ENCODE results near the gene RPH3AL.

RPH3AL gene

DNA sequence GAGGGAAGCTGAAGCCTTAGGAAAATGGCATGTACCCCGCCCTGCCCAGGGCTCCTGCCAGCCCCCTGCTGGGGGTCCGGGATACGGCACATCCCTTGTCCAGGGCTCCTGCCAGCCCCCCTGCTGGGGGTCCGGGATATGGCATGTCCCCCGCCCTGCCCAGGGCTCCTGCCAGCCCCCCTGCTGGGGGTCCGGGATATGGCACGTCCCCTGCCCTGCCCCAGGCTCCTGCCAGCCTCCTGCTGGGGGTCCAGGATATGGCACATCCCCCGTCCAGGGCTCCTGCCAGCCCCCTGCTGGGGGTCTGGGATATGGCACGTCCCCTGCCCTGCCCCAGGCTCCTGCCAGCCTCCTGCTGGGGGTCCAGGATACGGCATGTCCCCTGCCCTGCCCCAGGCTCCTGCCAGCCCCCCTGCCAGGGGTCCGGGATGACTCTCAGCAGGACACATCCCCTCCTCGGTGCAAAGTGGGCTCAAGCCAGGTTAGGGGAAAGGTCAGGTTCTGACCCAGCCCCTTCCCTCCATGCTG, 43.2 kb downstream of the RPH3AL start:
- H3K36me3 ChIP-seq (ENCODE audit: control insufficient read depth in 1 of 2, insufficient read depth in 2 of 2, low read length in 2 of 2) = no peaks in the 10 kb centered on the region
- H3K9me3 ChIP-seq (ENCODE audit: insufficient read depth, low read depth, low read length) = peaks cover 7% of the 10 kb centered on the region
- no peak overlapping the region for H4K12ac ChIP-seq (ENCODE audit: low read depth, low read length)
- no peak overlapping the region for H3K4ac ChIP-seq (ENCODE audit: low read depth, low read length)
- WGBS (ENCODE audit: extremely low coverage, insufficient coverage, insufficient read length) = no CpG with 5 or more reads among the region's 12 CpGs
- no peak overlapping the region for H2AK5ac ChIP-seq (ENCODE audit: low read length)
- DNase-seq = peak in 1 of 2 donors; percentile 6
- H3K27ac ChIP-seq (ENCODE audit: low read depth, low read length) = no peak overlapping the region
- no peaks in the 10 kb centered on the region for H3K4me1 ChIP-seq (ENCODE audit: control insufficient read depth in 1 of 2, insufficient read depth in 2 of 2, low read length in 2 of 2)
- no peak overlapping the region for H3K23ac ChIP-seq (ENCODE audit: low read length)
- no peak overlapping the region for H4K8ac ChIP-seq (ENCODE audit: low read depth, low read length)
- H3K14ac ChIP-seq (ENCODE audit: low read length) = no peak overlapping the region
- no peak overlapping the region for H2BK120ac ChIP-seq (ENCODE audit: insufficient read depth, low read length, poor library complexity)
- no peaks in the 10 kb centered on the region for H3K79me2 ChIP-seq (ENCODE audit: control insufficient read depth, insufficient read depth, low read length, poor library complexity)
- H3K27me3 ChIP-seq (ENCODE audit: insufficient read depth, low read length) = no peaks in the 10 kb centered on the region
- no peak overlapping the region for H4K91ac ChIP-seq (ENCODE audit: low read depth, low read length)
- no peak overlapping the region for H2BK5ac ChIP-seq (ENCODE audit: low read depth, low read length, poor library complexity)
- no peak overlapping the region for H3K18ac ChIP-seq (ENCODE audit: low read length)
- no peak overlapping the region for H3K4me2 ChIP-seq (ENCODE audit: low read length)
- H3K79me1 ChIP-seq (ENCODE audit: low read length) = no peaks in the 10 kb centered on the region
- H3K9ac ChIP-seq (ENCODE audit: low read length) = no peak overlapping the region
- H2BK12ac ChIP-seq (ENCODE audit: low read length) = no peak overlapping the region
- no peak overlapping the region for H2AFZ ChIP-seq (ENCODE audit: insufficient read depth, low read length, poor library complexity)
- no peak overlapping the region for H3K4me3 ChIP-seq (ENCODE audit: low read depth, low read length)

- Histone ChIP-seq H2BK12ac (ENCODE audit: low read length) (no peak overlapping the region), H2AFZ (ENCODE audit: insufficient read depth, low read length, poor library complexity) (no peak overlapping the region), H2BK5ac (ENCODE audit: low read depth, low read length, poor library complexity) (no peak overlapping the region), H2BK120ac (ENCODE audit: insufficient read depth, low read length, poor library complexity) (no peak overlapping the region), H3K27ac (ENCODE audit: low read depth, low read length) (no peak overlapping the region), H4K91ac (ENCODE audit: low read depth, low read length) (no peak overlapping the region), H3K79me2 (ENCODE audit: control insufficient read depth, insufficient read depth, low read length, poor library complexity) (no peaks in the 10 kb centered on the region), H3K23ac (ENCODE audit: low read length) (no peak overlapping the region), H4K12ac (ENCODE audit: low read depth, low read length) (no peak overlapping the region), H3K27me3 (ENCODE audit: insufficient read depth, low read length) (no peaks in the 10 kb centered on the region), H3K9me3 (ENCODE audit: insufficient read depth, low read depth, low read length) (peaks cover 5% of the 10 kb centered on the region), H3K14ac (ENCODE audit: low read length) (no peak overlapping the region), H3K4me1 (ENCODE audit: control insufficient read depth in 1 of 2, insufficient read depth in 2 of 2, low read length in 2 of 2) (no peaks in the 10 kb centered on the region), H3K4me2 (ENCODE audit: low read length) (no peak overlapping the region), H3K9ac (ENCODE audit: low read length) (no peak overlapping the region), H2AK5ac (ENCODE audit: low read length) (no peak overlapping the region), H4K8ac (ENCODE audit: low read depth, low read length) (no peak overlapping the region), H3K79me1 (ENCODE audit: low read length) (no peaks in the 10 kb centered on the region), H3K4ac (ENCODE audit: low read depth, low read length) (no peak overlapping the region), H3K36me3 (ENCODE audit: control insufficient read depth in 1 of 2, insufficient read depth in 2 of 2, low read length in 2 of 2) (no peaks in the 10 kb centered on the region), H3K18ac (ENCODE audit: low read length) (no peak overlapping the region), H3K4me3 (ENCODE audit: low read depth, low read length) (no peak overlapping the region)
- DNase-seq = no peak
- WGBS (ENCODE audit: extremely low coverage, insufficient coverage, insufficient read length) = no CpG with 5 or more reads among the region's 22 CpGs
Measured at GRCh38 chr17:307741-308507, 44.7 kb downstream of the RPH3AL start.

GRCh38 chr17:307295-307691, 45.3 kb downstream of the RPH3AL start:
- no peak for DNase-seq
- H4K8ac ChIP-seq (ENCODE audit: low read depth, low read length) = no peak overlapping the region
- H3K4ac ChIP-seq (ENCODE audit: low read depth, low read length) = no peak overlapping the region
- H2AK5ac ChIP-seq (ENCODE audit: low read length) = no peak overlapping the region
- H3K9ac ChIP-seq (ENCODE audit: low read length) = no peak overlapping the region
- H3K4me1 ChIP-seq (ENCODE audit: control insufficient read depth in 1 of 2, insufficient read depth in 2 of 2, low read length in 2 of 2) = no peaks in the 10 kb centered on the region
- H3K4me2 ChIP-seq (ENCODE audit: low read length) = no peak overlapping the region
- H3K79me2 ChIP-seq (ENCODE audit: control insufficient read depth, insufficient read depth, low read length, poor library complexity) = no peaks in the 10 kb centered on the region
- peaks cover 5% of the 10 kb centered on the region for H3K9me3 ChIP-seq (ENCODE audit: insufficient read depth, low read depth, low read length)
- H2BK120ac ChIP-seq (ENCODE audit: insufficient read depth, low read length, poor library complexity) = no peak overlapping the region
- no peak overlapping the region for H2BK12ac ChIP-seq (ENCODE audit: low read length)
- H3K18ac ChIP-seq (ENCODE audit: low read length) = no peak overlapping the region
- no peaks in the 10 kb centered on the region for H3K27me3 ChIP-seq (ENCODE audit: insufficient read depth, low read length)
- H3K36me3 ChIP-seq (ENCODE audit: control insufficient read depth in 1 of 2, insufficient read depth in 2 of 2, low read length in 2 of 2) = no peaks in the 10 kb centered on the region
- H3K27ac ChIP-seq (ENCODE audit: low read depth, low read length) = no peak overlapping the region
- no peak overlapping the region for H4K12ac ChIP-seq (ENCODE audit: low read depth, low read length)
- H3K23ac ChIP-seq (ENCODE audit: low read length) = no peak overlapping the region
- no peak overlapping the region for H2AFZ ChIP-seq (ENCODE audit: insufficient read depth, low read length, poor library complexity)
- no CpG with 5 or more reads among the region's 16 CpGs for WGBS (ENCODE audit: extremely low coverage, insufficient coverage, insufficient read length)
- H3K79me1 ChIP-seq (ENCODE audit: low read length) = no peaks in the 10 kb centered on the region
- H2BK5ac ChIP-seq (ENCODE audit: low read depth, low read length, poor library complexity) = no peak overlapping the region
- no peak overlapping the region for H3K14ac ChIP-seq (ENCODE audit: low read length)
- H4K91ac ChIP-seq (ENCODE audit: low read depth, low read length) = no peak overlapping the region
- H3K4me3 ChIP-seq (ENCODE audit: low read depth, low read length) = no peak overlapping the region

DNA sequence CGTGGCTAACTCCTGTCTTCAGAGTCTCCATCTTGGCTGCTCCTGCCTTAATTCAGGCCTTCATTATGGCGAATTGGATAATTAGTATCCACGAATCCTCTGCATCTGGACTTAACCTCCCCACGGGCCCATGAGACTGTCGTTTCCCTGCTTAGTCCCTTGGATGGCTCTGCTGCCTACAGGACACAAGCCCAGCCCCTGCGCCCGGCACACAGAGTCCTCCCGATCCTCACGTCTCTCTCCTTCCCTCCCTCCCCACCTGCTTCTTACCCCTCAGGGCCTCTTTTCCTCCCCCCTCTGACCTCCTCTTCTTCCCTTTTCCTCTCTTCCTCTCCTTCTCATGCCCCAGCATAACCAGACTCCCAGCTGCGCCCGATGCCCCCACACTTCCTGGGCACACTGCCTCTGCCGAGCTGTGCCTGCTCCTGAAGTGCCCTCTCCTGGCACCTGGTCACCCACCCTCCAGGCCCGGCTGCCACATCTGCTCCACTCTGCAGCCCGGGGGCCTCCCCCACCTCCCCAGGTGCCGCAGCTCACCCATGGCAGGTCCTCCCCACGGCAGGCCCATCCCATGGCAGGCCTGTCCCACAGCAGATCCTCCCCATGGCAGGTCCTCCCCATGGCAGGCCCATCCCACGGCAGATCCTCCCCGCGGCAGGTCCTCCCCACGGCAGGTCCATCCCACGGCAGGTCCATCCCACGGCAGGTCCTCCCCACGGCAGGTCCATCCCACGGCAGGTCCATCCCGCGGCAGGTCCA, 45.9 kb downstream of the RPH3AL start:
- no peak overlapping the region for H4K12ac ChIP-seq (ENCODE audit: low read depth, low read length)
- no CpG with 5 or more reads among the region's 26 CpGs for whole genome bisulfite sequencing (ENCODE audit: extremely low coverage, insufficient coverage, insufficient read length)
- H3K9ac ChIP-seq (ENCODE audit: low read length) = no peak overlapping the region

More for the DNA sequence above, 45.9 kb downstream of the RPH3AL start:
- Histone ChIP-seq H3K4ac (ENCODE audit: low read depth, low read length) (no peak overlapping the region), H3K4me1 (ENCODE audit: control insufficient read depth in 1 of 2, insufficient read depth in 2 of 2, low read length in 2 of 2) (no peaks in the 10 kb centered on the region), H3K27ac (ENCODE audit: low read depth, low read length) (no peak overlapping the region), H3K4me2 (ENCODE audit: low read length) (no peak overlapping the region), H2AK5ac (ENCODE audit: low read length) (no peak overlapping the region), H3K23ac (ENCODE audit: low read length) (no peak overlapping the region), H3K14ac (ENCODE audit: low read length) (no peak overlapping the region), H3K79me2 (ENCODE audit: control insufficient read depth, insufficient read depth, low read length, poor library complexity) (no peaks in the 10 kb centered on the region), H4K8ac (ENCODE audit: low read depth, low read length) (no peak overlapping the region), H2AFZ (ENCODE audit: insufficient read depth, low read length, poor library complexity) (no peak overlapping the region), H3K27me3 (ENCODE audit: insufficient read depth, low read length) (no peaks in the 10 kb centered on the region), H4K91ac (ENCODE audit: low read depth, low read length) (no peak overlapping the region), H3K4me3 (ENCODE audit: low read depth, low read length) (no peak overlapping the region), H2BK5ac (ENCODE audit: low read depth, low read length, poor library complexity) (no peak overlapping the region), H2BK12ac (ENCODE audit: low read length) (no peak overlapping the region), H3K36me3 (ENCODE audit: control insufficient read depth in 1 of 2, insufficient read depth in 2 of 2, low read length in 2 of 2) (no peaks in the 10 kb centered on the region), H3K9me3 (ENCODE audit: insufficient read depth, low read depth, low read length) (peaks cover 5% of the 10 kb centered on the region), H3K18ac (ENCODE audit: low read length) (no peak overlapping the region), H3K79me1 (ENCODE audit: low read length) (no peaks in the 10 kb centered on the region), H2BK120ac (ENCODE audit: insufficient read depth, low read length, poor library complexity) (no peak overlapping the region)
- DNase-seq = no peak

Data from trophoblast cell (in vitro differentiated cells and primary cell).